ENCODE measurements around the gene VRK3.
A peak's percentile ranks its signal among the peaks of the same experiment; 100 is the strongest.
"Not testable (repeated sequence)": the region's sequence is repeated elsewhere in the genome, so short reads cannot be mapped to it uniquely, and the experiment has no call there.

The VRK3 gene
- 65.8 to 65.9 reads per million in 2 donors for total RNA-seq

GRCh38 chr19:50025022-50025793 is at the start of gene VRK3:
VRK3 (minus strand) TSS chr19:50025372; CDS start chr19:50016162, 9,210 bp downstream.
- DNase-seq, result peak; percentile 94

- not testable (repeated sequence) for DNase-seq
Observed at GRCh38 chr19:50068382-50068781, 43.2 kb upstream of the VRK3 start.

- DNase-seq, result no peak
Observed at GRCh38 chr19:50067575-50067974, 42.4 kb upstream of the VRK3 start.

GRCh38 chr19:50065938-50066337 is 40.8 kb upstream of the VRK3 start:
- no peak for DNase-seq

- DNase-seq, result no peak
Observed at GRCh38 chr19:50061650-50062049, 36.5 kb upstream of the VRK3 start.

- DNase-seq, result no peak
Observed at GRCh38 chr19:50060107-50060506, 34.9 kb upstream of the VRK3 start.

- DNase-seq, result no peak
Observed at GRCh38 chr19:50059045-50059444, 33.9 kb upstream of the VRK3 start.

- DNase-seq, result no peak
Observed at GRCh38 chr19:50058425-50058824, 33.3 kb upstream of the VRK3 start.

- DNase-seq, result no peak
Observed at GRCh38 chr19:50053119-50053518, 27.9 kb upstream of the VRK3 start.

- no peak for DNase-seq
Observed at GRCh38 chr19:50051964-50052363, 26.8 kb upstream of the VRK3 start.

- not testable (repeated sequence) for DNase-seq
Observed at GRCh38 chr19:50051228-50051895, 26.2 kb upstream of the VRK3 start.

GRCh38 chr19:50050406-50051227 is 25.4 kb upstream of the VRK3 start:
- peak; percentile 47 for DNase-seq

GRCh38 chr19:50047671-50048070 is 22.5 kb upstream of the VRK3 start:
- DNase-seq, result no peak

- DNase-seq, result no peak
Observed at GRCh38 chr19:50046649-50047503, 21.7 kb upstream of the VRK3 start.

- no peak for DNase-seq
Observed at GRCh38 chr19:50044922-50045321, 19.8 kb upstream of the VRK3 start.

- DNase-seq, result no peak
Observed at GRCh38 chr19:50043967-50044366, 18.8 kb upstream of the VRK3 start.

GRCh38 chr19:50042363-50043024 is 17.3 kb upstream of the VRK3 start:
- DNase-seq, result no peak

GRCh38 chr19:50040967-50041366 is 15.8 kb upstream of the VRK3 start:
- no peak for DNase-seq

- DNase-seq, result no peak
Observed at GRCh38 chr19:50039968-50040367, 14.8 kb upstream of the VRK3 start.

- DNase-seq, result no peak
Observed at GRCh38 chr19:50036908-50037307, 11.7 kb upstream of the VRK3 start.

- no peak for DNase-seq
Observed at GRCh38 chr19:50030937-50031336, 5.8 kb upstream of the VRK3 start.

- no peak for DNase-seq
Observed at GRCh38 chr19:50030225-50030624, 5.1 kb upstream of the VRK3 start.

All from activated gamma-delta T cell (primary cell).